GM18867 (cell line): ENCODE measurements around the gene MAML1.
"Not testable (repeated sequence)": the region's sequence is repeated elsewhere in the genome, so short reads cannot be mapped to it uniquely, and the experiment has no call there.

Experiments
- ATAC-seq: cut with Tn5 transposase; IDR thresholded peaks from one replicate; pipeline ENCODE4 v1.9.1; 2021; ENCODE audit warnings: mild to moderate bottlenecking, moderate library complexity; ENCODE audit not compliant: unreplicated experiment

Gene MAML1

GRCh38 chr5:179732412-179732917, at the start of gene MAML1:
Gene MAML1, plus strand, starts transcription at chr5:179732822. Its CDS starts 291 bp downstream, at chr5:179733113.
- ATAC-seq, result peak; percentile 93

GRCh38 chr5:179689212-179689611, 43.4 kb upstream of the MAML1 start:
- not testable (repeated sequence) for ATAC-seq

- ATAC-seq, result no peak
Observed at GRCh38 chr5:179694561-179694960, 38.1 kb upstream of the MAML1 start.

- ATAC-seq, result no peak
Observed at GRCh38 chr5:179696603-179697002, 36.0 kb upstream of the MAML1 start.

- ATAC-seq, result no peak
Observed at GRCh38 chr5:179697108-179697507, 35.5 kb upstream of the MAML1 start.

- ATAC-seq, result not testable (repeated sequence)
Observed at GRCh38 chr5:179697543-179697942, 35.1 kb upstream of the MAML1 start.

- ATAC-seq, result peak; percentile 92
Observed at GRCh38 chr5:179697993-179698934, 34.4 kb upstream of the MAML1 start.

GRCh38 chr5:179698935-179699615, 33.5 kb upstream of the MAML1 start, which contains the start of gene CANX:
Gene CANX, plus strand, starts transcription at chr5:179698967. Its CDS starts 6,715 bp downstream, at chr5:179705682.
- ATAC-seq, result no peak

- no peak for ATAC-seq
Observed at GRCh38 chr5:179699616-179700237, 32.9 kb upstream of the MAML1 start.

- ATAC-seq, result no peak
Observed at GRCh38 chr5:179700401-179700918, 32.2 kb upstream of the MAML1 start.

- no peak for ATAC-seq
Observed at GRCh38 chr5:179716286-179716685, 16.3 kb upstream of the MAML1 start.

GRCh38 chr5:179720222-179720621, 12.4 kb upstream of the MAML1 start:
- ATAC-seq, result no peak

GRCh38 chr5:179724163-179724562, 8.5 kb upstream of the MAML1 start:
- ATAC-seq, result no peak

- ATAC-seq, result no peak
Observed at GRCh38 chr5:179727106-179727505, 5.5 kb upstream of the MAML1 start.

GRCh38 chr5:179729303-179729702, 3.3 kb upstream of the MAML1 start:
- no peak for ATAC-seq

GRCh38 chr5:179729727-179730126, 2.9 kb upstream of the MAML1 start:
- ATAC-seq, result no peak

GRCh38 chr5:179730356-179730755, 2.3 kb upstream of the MAML1 start:
- ATAC-seq, result no peak

GRCh38 chr5:179730852-179731251, 1.8 kb upstream of the MAML1 start:
- no peak for ATAC-seq

- peak; percentile 14 for ATAC-seq
Observed at GRCh38 chr5:179731791-179732411, 721 bp upstream of the MAML1 start.
